ENCODE data around the gene CCDC121.
A peak's percentile ranks its signal among the peaks of the same experiment; 100 is the strongest.

CCDC121 gene

DNA sequence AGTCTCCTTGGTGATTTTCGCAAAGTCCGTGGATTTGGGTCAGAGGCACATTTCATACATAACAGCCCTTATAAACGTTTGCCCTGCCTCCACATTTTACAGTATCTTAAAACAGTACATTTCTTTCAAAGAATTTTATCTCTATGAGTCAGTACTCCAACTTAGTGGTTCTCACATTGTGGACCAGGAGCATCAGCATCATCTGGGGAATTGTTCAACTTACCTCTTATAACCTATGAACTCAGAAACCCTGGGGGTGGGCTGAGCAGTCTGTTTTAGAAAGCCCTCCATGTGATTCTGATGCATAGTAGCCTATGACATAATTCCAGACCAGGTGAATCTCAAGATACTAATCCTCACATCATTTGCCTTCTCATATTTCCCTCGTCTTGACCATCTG lies 22.2 kb upstream of the CCDC121 start:
- no peak for FAIRE-seq
- TF ChIP-seq, protein P1, sequence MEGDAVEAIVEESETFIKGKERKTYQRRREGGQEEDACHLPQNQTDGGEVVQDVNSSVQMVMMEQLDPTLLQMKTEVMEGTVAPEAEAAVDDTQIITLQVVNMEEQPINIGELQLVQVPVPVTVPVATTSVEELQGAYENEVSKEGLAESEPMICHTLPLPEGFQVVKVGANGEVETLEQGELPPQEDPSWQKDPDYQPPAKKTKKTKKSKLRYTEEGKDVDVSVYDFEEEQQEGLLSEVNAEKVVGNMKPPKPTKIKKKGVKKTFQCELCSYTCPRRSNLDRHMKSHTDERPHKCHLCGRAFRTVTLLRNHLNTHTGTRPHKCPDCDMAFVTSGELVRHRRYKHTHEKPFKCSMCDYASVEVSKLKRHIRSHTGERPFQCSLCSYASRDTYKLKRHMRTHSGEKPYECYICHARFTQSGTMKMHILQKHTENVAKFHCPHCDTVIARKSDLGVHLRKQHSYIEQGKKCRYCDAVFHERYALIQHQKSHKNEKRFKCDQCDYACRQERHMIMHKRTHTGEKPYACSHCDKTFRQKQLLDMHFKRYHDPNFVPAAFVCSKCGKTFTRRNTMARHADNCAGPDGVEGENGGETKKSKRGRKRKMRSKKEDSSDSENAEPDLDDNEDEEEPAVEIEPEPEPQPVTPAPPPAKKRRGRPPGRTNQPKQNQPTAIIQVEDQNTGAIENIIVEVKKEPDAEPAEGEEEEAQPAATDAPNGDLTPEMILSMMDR (IDR thresholded peaks at IDR 0.05; ENCODE audit: insufficient read depth, missing control alignments) = no peak
- DNase-seq (ENCODE audit: insufficient read length, low spot score) = no peak

DNA sequence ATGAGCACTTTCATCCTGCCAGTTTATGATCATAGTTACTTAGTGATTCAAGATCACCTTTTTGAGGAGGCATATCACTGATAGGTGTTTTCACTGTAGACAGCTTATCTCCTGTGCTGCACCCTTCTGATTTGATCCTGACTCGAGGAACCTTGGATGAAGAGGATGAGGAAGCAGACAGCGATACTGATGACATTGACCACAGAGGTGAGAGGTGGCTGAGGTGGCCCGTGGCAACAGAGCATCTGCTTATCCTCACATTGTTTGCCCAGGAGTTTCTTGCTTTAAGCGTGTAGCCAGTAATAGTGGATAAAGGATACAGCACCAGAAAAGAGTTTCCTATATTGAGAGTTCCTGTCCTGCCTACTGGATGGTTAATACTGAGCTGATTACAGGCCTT lies 18.9 kb upstream of the CCDC121 start:
- no peak for DNase-seq (ENCODE audit: insufficient read length, low spot score)
- no peak for FAIRE-seq
- TF ChIP-seq, protein P1 (IDR thresholded peaks at IDR 0.05; ENCODE audit: insufficient read depth, missing control alignments) = no peak

DNA sequence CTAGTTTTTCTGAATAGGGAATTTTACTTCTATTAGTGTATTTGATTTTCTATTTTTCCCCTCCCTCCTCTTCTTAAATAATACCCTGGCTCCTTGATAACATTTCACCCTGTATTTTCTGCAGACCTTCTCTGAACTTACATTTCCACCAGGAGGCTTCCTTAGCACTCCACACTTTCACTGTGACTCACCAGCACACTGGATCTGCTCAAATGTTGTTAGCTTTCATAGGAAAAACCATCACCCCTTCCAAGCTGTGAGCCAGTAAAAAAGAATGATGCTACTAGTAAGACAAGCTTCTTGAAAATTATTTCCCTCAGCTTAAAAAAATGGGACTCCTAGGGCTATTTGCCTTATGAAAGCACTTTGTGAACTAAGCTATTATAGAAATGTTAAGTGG lies 18.5 kb upstream of the CCDC121 start:
- FAIRE-seq (no peak), DNase-seq (ENCODE audit: insufficient read length, low spot score) (no peak)
- TF ChIP-seq, protein P1 (IDR thresholded peaks at IDR 0.05; ENCODE audit: insufficient read depth, missing control alignments) = no peak

DNA sequence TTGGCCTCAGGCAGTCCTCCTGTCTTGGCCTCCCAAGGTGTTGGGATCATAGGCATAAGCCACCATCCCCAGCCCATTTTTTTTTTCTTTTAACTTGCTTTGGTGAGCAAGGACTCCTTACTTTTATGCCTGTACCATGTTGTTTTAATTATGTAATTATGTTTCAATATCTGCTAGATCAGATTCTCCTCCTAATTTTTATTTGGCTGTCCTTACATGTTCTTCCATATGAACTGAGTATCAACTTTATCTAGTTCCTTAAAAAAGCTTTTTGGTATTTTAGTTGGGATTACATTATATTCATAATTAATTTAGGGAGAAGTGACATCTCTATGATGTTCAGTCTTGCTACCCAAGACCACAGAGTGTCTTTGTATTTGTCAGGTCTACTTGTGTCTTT lies 16.4 kb upstream of the CCDC121 start:
- DNase-seq (ENCODE audit: insufficient read length, low spot score) (no peak), FAIRE-seq (no peak)
- TF ChIP-seq, protein P1 (IDR thresholded peaks at IDR 0.05; ENCODE audit: insufficient read depth, missing control alignments) = no peak

DNA sequence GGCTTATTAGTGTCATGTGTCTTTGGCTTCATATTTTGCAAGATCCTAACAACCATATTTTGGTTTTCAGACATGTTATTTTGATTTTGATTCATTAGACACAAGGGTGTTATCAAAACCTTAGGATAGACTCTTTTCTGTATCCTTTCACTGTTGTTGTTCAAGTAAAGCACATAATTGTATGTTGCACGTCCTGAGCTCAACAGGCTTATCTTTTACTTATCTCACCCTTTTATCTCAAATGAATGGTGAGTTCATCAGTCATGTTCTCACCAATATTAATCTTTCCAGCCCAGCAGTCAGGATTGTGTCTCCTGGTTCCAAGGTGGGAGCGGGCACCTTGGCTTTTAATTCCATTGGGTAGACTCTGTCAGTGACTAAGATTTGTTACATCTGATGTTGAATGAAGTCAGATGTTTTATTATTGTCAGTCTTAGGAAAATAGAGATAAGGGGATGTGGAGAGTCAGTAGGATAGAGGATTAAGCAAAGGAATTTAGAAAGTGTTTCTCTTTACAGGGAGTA lies 12.0 kb upstream of the CCDC121 start:
- FAIRE-seq = peak; percentile 84
- TF ChIP-seq, protein P1 (IDR thresholded peaks at IDR 0.05; ENCODE audit: insufficient read depth, missing control alignments) = no peak
- DNase-seq (ENCODE audit: insufficient read length, low spot score) = no peak

DNA sequence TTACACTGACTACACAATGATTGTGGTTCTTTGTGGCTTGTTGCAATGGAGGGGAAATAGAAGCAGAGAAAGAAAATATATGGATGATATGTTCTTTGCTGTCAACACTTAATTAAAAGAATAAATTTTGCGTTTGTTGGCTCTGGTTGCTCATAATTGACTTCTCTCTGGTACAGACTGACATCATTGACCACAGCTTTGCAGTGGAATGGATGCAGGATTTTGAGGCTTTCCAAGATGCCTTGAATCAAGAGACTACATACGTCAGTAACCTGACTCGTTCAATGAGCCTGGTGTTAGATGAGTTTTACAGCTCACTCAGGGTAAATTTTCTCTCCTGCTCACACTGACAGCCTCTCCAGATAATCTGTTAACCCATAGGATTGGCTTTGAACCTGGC lies 9.9 kb upstream of the CCDC121 start:
- no peak for DNase-seq (ENCODE audit: insufficient read length, low spot score)
- FAIRE-seq = no peak
- TF ChIP-seq, protein P1 (IDR thresholded peaks at IDR 0.05; ENCODE audit: insufficient read depth, missing control alignments) = no peak

DNA sequence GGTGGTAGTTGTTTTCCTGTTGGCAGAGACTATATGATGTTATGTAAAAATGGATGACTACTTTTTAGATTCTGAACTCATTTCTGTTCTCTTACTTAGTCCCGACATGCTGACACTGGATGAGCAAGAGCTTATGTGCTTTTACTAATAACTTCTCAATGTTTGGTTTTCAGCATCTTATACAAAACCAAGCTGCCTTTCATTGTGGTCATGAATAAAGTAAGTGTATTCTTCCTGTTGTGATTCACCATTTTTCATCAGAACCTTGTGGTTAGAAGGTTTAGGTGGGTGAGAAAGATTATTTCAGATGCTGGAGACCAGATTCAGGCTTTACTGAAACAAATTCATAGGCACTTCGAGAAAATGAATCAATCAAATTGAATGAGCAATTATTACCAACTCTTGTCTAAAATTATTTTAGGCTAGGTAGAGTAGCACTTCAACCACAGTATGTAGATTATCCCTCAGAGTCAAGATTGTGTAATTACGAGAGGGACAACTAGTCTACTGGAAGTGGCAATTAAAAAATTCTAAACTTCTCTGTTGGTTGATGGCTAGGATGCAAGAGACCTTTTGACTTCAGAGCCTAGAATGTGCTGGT lies 9.3 kb upstream of the CCDC121 start:
- no peak for DNase-seq (ENCODE audit: insufficient read length, low spot score)
- FAIRE-seq = no peak
- TF ChIP-seq, protein P1 (IDR thresholded peaks at IDR 0.05; ENCODE audit: insufficient read depth, missing control alignments) = no peak
